ENCODE data around the gene CUZD1.

- TF ChIP-seq CTCF (IDR thresholded peaks at IDR 0.05) (no peak), POLR2A (IDR thresholded peaks at IDR 0.05) (no peak)
Measured at GRCh38 chr10:122828716-122829255, 16.9 kb downstream of the CUZD1 start.
